GM12891 (cell line): Measurements from ENCODE around the gene HSPA5.
"Not testable (repeated sequence)": the region's sequence is repeated elsewhere in the genome, so short reads cannot be mapped to it uniquely, and the experiment has no call there.

Experiments
- PAX5 ChIP-seq: IDR thresholded peaks from 2 replicates; pipeline ENCODE4 v1.6.1; 2011; ENCODE audit warnings: low read length, moderate library complexity, mild to moderate bottlenecking; ENCODE audit not compliant: insufficient read depth, severe bottlenecking
- POLR2A ChIP-seq: IDR thresholded peaks from 2 replicates; pipeline ENCODE4 v1.6.1; 2011; ENCODE audit warnings: low read depth, low read length, control low read depth
- POLR2AphosphoS5 ChIP-seq: IDR thresholded peaks from 2 replicates; pipeline ENCODE4 v1.6.1; 2011; ENCODE audit warnings: low read depth, low read length, control low read depth
- POU2F2 ChIP-seq: IDR thresholded peaks from 2 replicates; pipeline ENCODE4 v1.6.1; 2011; ENCODE audit warnings: low read depth, mild to moderate bottlenecking, control low read depth, low read length, moderate library complexity
- SPI1 ChIP-seq: IDR thresholded peaks from 2 replicates; pipeline ENCODE4 v1.6.1; 2011; ENCODE audit warnings: low read depth, low read length, control low read depth
- TAF1 ChIP-seq: IDR thresholded peaks from 2 replicates; pipeline ENCODE4 v1.6.1; 2011; ENCODE audit warnings: low read depth, low read length, control low read depth

GRCh38 chr9:125195591-125195990 is 45.6 kb downstream of the HSPA5 start:
- not testable (repeated sequence) for TF ChIP-seq POLR2A, POLR2AphosphoS5, TAF1, PAX5, POU2F2, SPI1
